Mucosa of descending colon (tissue), 3 donors: ENCODE measurements around the gene TEX51. TPM values are rescaled to one million over a fixed set of nuclear protein-coding genes. Genes with fewer than 3 reads are reported as not detected.

Source experiments
- ATAC-seq: fragments of 200-7000 bp; cut with Tn5 transposase; one replicate; pipeline ENCODE4 v1.9.1; 2020; ENCODE audit warnings: mild to moderate bottlenecking, moderate library complexity
- DNase-seq, 3 donors: peaks; one replicate each; pipeline ENCODE4 v3.0.0-alpha.2; 2020
- H3K36me3 ChIP-seq: fragments of 200-600 bp; one replicate; pipeline ENCODE4 v1.8.0; 2021; ENCODE audit warnings: low read depth, mild to moderate bottlenecking
- H3K4me1 ChIP-seq: fragments of 200-600 bp; one replicate; pipeline ENCODE4 v1.8.0; 2021; ENCODE audit warnings: low read depth, mild to moderate bottlenecking
- H3K4me3 ChIP-seq: fragments of 200-600 bp; one replicate; pipeline ENCODE4 v1.8.0; 2021; ENCODE audit warnings: mild to moderate bottlenecking
- H3K9me3 ChIP-seq: fragments of 200-600 bp; one replicate; pipeline ENCODE4 v1.8.0; 2021; ENCODE audit warnings: mild to moderate bottlenecking
- intact Hi-C, 2 donors: fragments of 100-400 bp; cut with DNase I in 1 of 2; cut with micrococcal nuclease in 1 of 2; formaldehyde crosslinking; loops; one replicate each; pipeline versions ENCODE4 v1.11.0 to v1.11.1; 2022; cut with DNase I, micrococcal nuclease
- long read RNA-seq, 2 donors: library from polyadenylated mRNA; unstranded; transcript quantifications; one replicate each; pipeline ENCODE4 v2.0.0, GENCODE V29; 2019 to 2021
- total RNA-seq, 3 donors: library from RNA; stranded (reverse); fragmentation: NEBNext Ultra II Directional in 2 of 3; extraction: Animal tissue kit (Norgen Biotek cat#: 25700) in 2 of 3; gene quantifications; one replicate each; pipeline versions ENCODE4 v1.2.1 to v1.2.4, GENCODE V29; 2021 to 2023
- TF ChIP-seq, protein P1 (sequence below): fragments of 200-600 bp; IDR thresholded peaks from one replicate; pipeline ENCODE4 v1.8.0; 2022; ENCODE audit warnings: antibody characterized with exemption, mild to moderate bottlenecking
- donor health status: DM: no; HTN: no; CAD: no; lungs with moderate emphysema.
- donor health status: DM: no; HTN: no; CAD: no.
- donor health status: DM: no; HTN: yes; CAD: no.

Gene TEX51
- not detected for total RNA-seq
- long read RNA-seq, donor 1 = 0 reads
- long read RNA-seq, donor 2 = 0 reads

DNA sequence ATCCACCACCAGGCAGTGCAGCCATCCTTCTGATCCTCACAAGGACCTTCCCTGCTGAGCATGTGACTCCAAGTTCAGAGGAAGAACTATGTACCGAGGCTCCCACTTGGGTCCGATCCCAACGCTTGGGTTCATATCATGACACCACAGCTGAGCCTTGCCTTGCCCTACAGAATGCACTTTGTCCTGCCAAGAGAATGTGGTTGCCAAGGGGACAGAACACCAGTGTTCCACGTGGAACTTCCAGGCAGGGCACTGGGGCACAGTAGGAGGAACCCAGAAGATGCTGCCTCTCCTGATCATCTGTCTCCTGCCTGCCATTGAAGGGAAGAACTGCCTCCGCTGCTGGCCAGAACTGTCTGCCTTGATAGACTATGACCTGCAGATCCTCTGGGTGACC, at the start of gene TEX51:
TSS of gene TEX51 (plus strand) at position 255 of the 400 bp plus-strand sequence. CDS start at position 284, 29 bp downstream.
- no peaks in the 10 kb centered on the region for H3K9me3 ChIP-seq

DNA sequence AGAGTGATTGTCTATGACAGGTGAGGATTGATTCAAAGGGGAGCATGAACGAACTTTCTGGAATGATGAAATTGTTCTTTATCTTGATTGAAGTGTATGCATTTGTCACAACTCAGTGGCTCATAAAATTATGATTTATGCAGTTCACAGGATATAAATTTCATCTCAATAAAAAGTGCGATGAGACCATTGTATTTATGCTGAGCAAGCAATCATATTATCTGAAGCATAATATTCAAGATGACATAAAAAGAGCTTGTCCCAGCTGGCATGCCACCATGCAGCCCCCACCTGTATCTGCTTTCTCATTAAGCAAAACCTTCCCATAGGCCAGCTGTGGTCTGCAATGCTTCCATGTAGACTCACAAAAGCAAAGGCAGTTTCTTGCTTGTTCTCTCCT, 49.6 kb upstream of the TEX51 start:
- TF ChIP-seq, protein P1, sequence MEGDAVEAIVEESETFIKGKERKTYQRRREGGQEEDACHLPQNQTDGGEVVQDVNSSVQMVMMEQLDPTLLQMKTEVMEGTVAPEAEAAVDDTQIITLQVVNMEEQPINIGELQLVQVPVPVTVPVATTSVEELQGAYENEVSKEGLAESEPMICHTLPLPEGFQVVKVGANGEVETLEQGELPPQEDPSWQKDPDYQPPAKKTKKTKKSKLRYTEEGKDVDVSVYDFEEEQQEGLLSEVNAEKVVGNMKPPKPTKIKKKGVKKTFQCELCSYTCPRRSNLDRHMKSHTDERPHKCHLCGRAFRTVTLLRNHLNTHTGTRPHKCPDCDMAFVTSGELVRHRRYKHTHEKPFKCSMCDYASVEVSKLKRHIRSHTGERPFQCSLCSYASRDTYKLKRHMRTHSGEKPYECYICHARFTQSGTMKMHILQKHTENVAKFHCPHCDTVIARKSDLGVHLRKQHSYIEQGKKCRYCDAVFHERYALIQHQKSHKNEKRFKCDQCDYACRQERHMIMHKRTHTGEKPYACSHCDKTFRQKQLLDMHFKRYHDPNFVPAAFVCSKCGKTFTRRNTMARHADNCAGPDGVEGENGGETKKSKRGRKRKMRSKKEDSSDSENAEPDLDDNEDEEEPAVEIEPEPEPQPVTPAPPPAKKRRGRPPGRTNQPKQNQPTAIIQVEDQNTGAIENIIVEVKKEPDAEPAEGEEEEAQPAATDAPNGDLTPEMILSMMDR = no peak
- Histone ChIP-seq H3K4me3 (no peak overlapping the region), H3K36me3 (no peaks in the 10 kb centered on the region), H3K9me3 (no peaks in the 10 kb centered on the region), H3K4me1 (no peaks in the 10 kb centered on the region)
- intact Hi-C loops = no loop called here
- DNase-seq (no peak), ATAC-seq (no peak)

More for the DNA sequence above, at the start of gene TEX51:
- TF ChIP-seq, protein P1 = no peak
- ATAC-seq (peak; percentile 8), DNase-seq (no peak)
- Histone ChIP-seq H3K36me3 (no peaks in the 10 kb centered on the region), H3K4me1 (no peaks in the 10 kb centered on the region), H3K4me3 (no peak within 1 kb of the TSS)
- intact Hi-C loops = no loop called here

DNA sequence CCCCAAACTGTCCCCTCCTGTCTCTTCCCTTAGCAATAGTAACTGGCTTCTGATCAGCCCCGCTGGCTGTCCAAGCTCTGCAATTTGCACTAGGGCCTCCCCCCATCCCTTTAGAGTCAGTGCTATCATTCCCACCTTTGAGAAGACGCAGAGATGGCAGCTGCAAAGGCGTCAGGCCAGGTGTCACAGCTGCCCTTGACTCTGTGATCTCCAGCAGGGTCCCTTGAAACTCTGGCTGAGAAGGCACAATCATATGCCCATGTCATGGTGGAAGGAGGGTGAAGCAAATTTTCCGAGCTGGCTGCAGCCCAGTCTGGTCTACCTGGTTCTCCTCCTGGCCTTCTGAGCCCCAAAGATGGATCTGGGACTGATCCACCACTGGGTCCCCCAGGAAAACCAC, 49.2 kb upstream of the TEX51 start:
- Histone ChIP-seq H3K9me3 (no peaks in the 10 kb centered on the region), H3K36me3 (no peaks in the 10 kb centered on the region), H3K4me1 (no peaks in the 10 kb centered on the region), H3K4me3 (no peak overlapping the region)
- no peak for DNase-seq
- ATAC-seq = no peak
- intact Hi-C loops = no loop called here
- TF ChIP-seq, protein P1 = no peak

DNA sequence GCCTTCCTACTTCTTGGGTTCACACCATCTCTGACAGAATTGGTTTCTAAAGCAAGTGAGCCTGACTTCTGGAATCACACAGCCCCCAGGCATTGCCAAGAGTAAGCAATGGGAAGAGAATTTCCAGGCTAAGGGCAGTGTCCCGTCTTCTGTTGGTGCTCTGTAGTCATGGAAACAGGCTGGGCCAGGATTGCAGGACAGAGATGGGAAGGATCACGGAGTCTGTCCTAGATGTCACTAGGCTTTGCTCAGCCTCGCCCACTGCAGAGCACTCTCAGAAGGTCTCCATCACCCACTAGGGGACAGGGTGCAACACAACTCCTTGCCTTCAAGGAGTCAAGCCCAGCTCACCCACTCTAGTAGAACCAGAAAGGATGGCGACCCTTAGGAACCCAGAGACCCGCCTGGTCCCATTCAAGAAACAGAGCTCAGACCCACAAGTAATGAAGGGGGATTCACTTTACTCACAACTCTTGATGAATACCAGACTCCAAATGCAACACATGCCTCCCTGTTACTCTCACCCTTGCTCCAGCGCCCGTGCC, 48.6 kb upstream of the TEX51 start:
- Histone ChIP-seq H3K4me3 (no peak overlapping the region), H3K4me1 (no peaks in the 10 kb centered on the region), H3K36me3 (no peaks in the 10 kb centered on the region), H3K9me3 (no peaks in the 10 kb centered on the region)
- TF ChIP-seq, protein P1 = no peak
- intact Hi-C loops = no loop called here
- DNase-seq = no peak
- ATAC-seq = no peak

DNA sequence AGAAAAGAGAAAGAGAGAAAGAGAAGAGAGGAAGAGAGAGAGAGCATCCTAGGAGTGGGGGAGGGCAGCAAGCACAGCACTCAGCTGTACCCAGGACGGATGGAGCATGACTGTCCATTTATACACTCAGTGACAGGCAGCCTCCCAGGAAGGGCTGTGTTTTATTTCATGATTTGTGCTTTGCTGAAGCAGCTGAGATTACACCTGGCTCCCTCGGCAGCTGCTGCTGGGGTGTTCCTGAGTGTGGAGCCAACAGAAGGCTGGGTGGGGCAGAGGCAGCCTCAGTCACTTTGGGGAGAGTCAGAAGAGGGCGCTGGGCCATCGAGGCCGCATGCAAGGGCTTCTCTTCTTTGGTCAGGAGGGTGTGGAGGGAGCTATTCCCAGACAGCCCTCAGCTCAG, 47.8 kb upstream of the TEX51 start:
- intact Hi-C loops = no loop called here
- no peak for ATAC-seq
- TF ChIP-seq, protein P1 = no peak

DNA sequence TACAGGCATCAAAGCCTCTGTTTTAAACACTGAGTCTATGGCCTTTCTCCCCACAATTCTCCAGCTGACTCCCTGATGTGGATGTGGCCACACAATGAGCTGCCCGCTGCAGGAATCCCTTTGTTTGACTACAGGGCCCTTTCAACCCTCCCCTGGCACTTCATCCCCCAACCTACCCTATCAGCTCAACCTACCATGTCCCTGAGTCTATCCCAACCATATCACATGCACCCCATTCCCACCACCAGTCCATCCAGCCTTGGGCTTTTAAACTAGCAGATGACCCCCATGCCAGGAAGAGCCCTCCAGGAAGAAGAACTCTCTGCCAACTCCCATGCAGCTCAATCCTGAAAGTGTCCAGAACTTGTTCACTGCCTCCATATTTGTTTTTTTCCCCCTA, 46.9 kb upstream of the TEX51 start:
- Histone ChIP-seq H3K4me3 (no peak overlapping the region), H3K36me3 (no peaks in the 10 kb centered on the region), H3K9me3 (no peaks in the 10 kb centered on the region), H3K4me1 (no peaks in the 10 kb centered on the region)
- DNase-seq (no peak), ATAC-seq (no peak)
- intact Hi-C loops = no loop called here
- TF ChIP-seq, protein P1 = no peak

More for the DNA sequence above, 47.8 kb upstream of the TEX51 start:
- Histone ChIP-seq H3K4me3 (no peak overlapping the region), H3K4me1 (no peaks in the 10 kb centered on the region), H3K9me3 (no peaks in the 10 kb centered on the region), H3K36me3 (no peaks in the 10 kb centered on the region)
- DNase-seq = no peak
